ENCODE results near the gene PRRT1B. TPM values are rescaled to one million over a fixed set of nuclear protein-coding genes. Genes with fewer than 3 reads are reported as not detected.

PRRT1B gene
- total and polyA plus RNA-seq, 9 of the 15 experiments (the other 6 are each of a cell fraction or from before 2014, with no cell fraction given) = not detected

- Histone ChIP-seq H3K4me3 (no peak overlapping the region), H3K9me1 (ENCODE audit: control insufficient read depth, insufficient read depth, low read length) (no peaks in the 10 kb centered on the region), H3K36me3 (ENCODE audit: control insufficient read depth, insufficient read depth, low read length) (peaks cover 48% of the 10 kb centered on the region; the same call in 2 of the 3 replicates), H3K4me2 (ENCODE audit: insufficient read depth, low read length) (no peak overlapping the region), H3K9me3 (replicated peaks; ENCODE audit: control insufficient read depth, insufficient read depth, low read depth, low read length) (no peaks in the 10 kb centered on the region), H3K4me1 (replicated peaks in 1 of 2; ENCODE audit: control insufficient read depth in 2 of 2, insufficient read depth in 2 of 2, low read length in 2 of 2) (peaks cover 4 to 25% of the 10 kb centered on the region in 2 experiments; a peak in 4 of 5 replicates), H3K79me2 (ENCODE audit: control insufficient read depth, insufficient read depth, low read length) (peaks cover 10% of the 10 kb centered on the region), H3K27me3 (ENCODE audit: control insufficient read depth in 2 of 2, insufficient read depth in 2 of 2, low read length in 2 of 2) (no peaks in the 10 kb centered on the region), H2AFZ (ENCODE audit: low read depth, low read length) (no peak overlapping the region), H4K20me1 (replicated peaks; ENCODE audit: control insufficient read depth, insufficient read depth, low read length) (peaks cover 12% of the 10 kb centered on the region; the same call in 1 of the 2 replicates), H3K27ac (ENCODE audit: extremely low read depth, low read depth, low read length) (no peak overlapping the region), H3K9ac (ENCODE audit: insufficient read depth in 1 of 2, low read depth in 2 of 2, low read length in 2 of 2) (no peak overlapping the region)
- no TSS peak for BruUV-seq (replicated peaks)
- 73% methylated on average over 12 of the region's 12 CpGs for WGBS (ENCODE audit: insufficient coverage, low coverage, missing lambda C conversion rate)
- in situ Hi-C loops (cut with MboI) = no loop called here
- no peak for TF ChIP-seq ZBTB1 (CRISPR knock-in tag; IDR thresholded peaks at IDR 0.05; ENCODE audit: borderline replicate concordance, low read depth)
- no peak for TF ChIP-seq PPARD (CRISPR knock-in tag; IDR thresholded peaks at IDR 0.05)
- peak; percentile 45; the same call in 1 of the 2 replicates for TF ChIP-seq ZNF316 (IDR thresholded peaks at IDR 0.05)
- peak; percentile 49; the same call in 1 of the 2 replicates for TF ChIP-seq POLR2G (IDR thresholded peaks at IDR 0.05; ENCODE audit: low read depth, low read length)
- TF ChIP-seq SUPT5H (IDR thresholded peaks at IDR 0.05) = peak; percentile 28
- TF ChIP-seq RBM22 (IDR thresholded peaks at IDR 0.05; ENCODE audit: low read depth, low read length, poor library complexity, severe bottlenecking) = peak; percentile 75
- TF ChIP-seq SNRNP70 (optimal IDR thresholded peaks at IDR 0.05; ENCODE audit: low read depth, low read length) = peak; percentile 49
- peak; percentile 12; the same call in 1 of the 2 replicates for TF ChIP-seq C11orf30 (IDR thresholded peaks at IDR 0.05; ENCODE audit: low read depth)
- no peak for TF ChIP-seq PHF21A (IDR thresholded peaks at IDR 0.05; ENCODE audit: borderline replicate concordance, low read depth)
- DNase-seq (ENCODE audit: extremely low read depth in 1 of 4, low spot score in 3 of 4) = no peak
- intact Hi-C loops (cut with micrococcal nuclease) = loop anchor here (10.0 kb wide), 1 partner anchor 244 kb away; the partner anchor contains the start of gene RAPGEF1
- CTCF ChIA-PET (ENCODE audit: low intra/inter-chr PET ratio) = no interaction called here
- POLR2A ChIA-PET = interaction anchor here (0.6 to 2.4 kb wide), 7 partner anchors 9 to 164 kb away, joined by 3 to 12 read pairs (median 4); no protein-coding TSS in a partner anchor
- FAIRE-seq = no peak
- no peak for ATAC-seq
These were observed 44.9 kb upstream of the PRRT1B start for GRCh38 chr9:131500377-131500776.
